SIG-M5 (cell line): ENCODE results near the gene C10orf67.

Source experiments
- DNase-seq: peaks from one replicate; lab custom pipeline; 2025; lab: John Stamatoyannopoulos, UW

The C10orf67 gene

DNA sequence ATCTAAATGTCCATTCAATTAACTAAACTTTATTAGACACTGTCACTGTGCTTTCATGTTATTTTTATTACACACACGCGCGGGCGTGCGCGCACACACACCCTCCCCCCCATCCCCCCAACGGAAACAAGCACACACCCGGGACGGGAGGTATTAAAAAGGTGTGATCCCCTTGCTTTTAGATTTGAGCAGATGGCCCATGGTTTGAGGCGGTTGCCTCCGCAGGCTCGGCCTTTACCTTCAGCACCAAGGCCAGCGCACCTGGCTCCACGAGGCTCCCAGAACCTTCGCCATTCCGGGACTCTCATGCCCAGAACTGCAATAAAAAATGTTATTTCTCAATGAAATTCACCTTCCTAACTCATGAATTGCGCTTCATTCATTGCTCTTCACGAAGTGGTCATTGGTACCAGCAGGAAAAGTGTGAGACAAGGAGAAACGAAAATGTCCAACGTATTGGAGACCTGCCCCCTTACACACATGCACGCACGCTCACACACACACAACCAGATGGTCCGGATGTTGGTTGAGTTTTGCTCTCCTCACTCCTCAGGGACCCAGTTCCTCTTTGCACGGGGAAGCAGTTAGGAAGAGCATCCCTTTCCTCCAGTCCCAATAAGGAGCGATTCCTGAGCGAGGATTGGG, 173.2 kb downstream of the C10orf67 start:
- DNase-seq: no peak

GRCh38 chr10:23158370-23158769, 186.2 kb downstream of the C10orf67 start:
- peak; percentile 0 for DNase-seq

- DNase-seq: no peak
These were observed 186.8 kb downstream of the C10orf67 start for GRCh38 chr10:23157691-23158369.

- no peak for DNase-seq
These were observed 187.3 kb downstream of the C10orf67 start for GRCh38 chr10:23157239-23157681.

GRCh38 chr10:23156447-23157150, 188.0 kb downstream of the C10orf67 start:
- DNase-seq: no peak

GRCh38 chr10:23155169-23155568, 189.4 kb downstream of the C10orf67 start:
- no peak for DNase-seq
